CD4-positive, alpha-beta T cell (primary cell): ENCODE results near the gene PFDN1. TPM values are rescaled to one million over a fixed set of nuclear protein-coding genes. Genes with fewer than 3 reads are reported as not detected.

Experiments used
- ATAC-seq: fragments of 200-7000 bp; cut with Tn5 transposase; one replicate; pipeline ENCODE4 v1.10.0; 2022; ENCODE audit warnings: mild to moderate bottlenecking; ENCODE audit not compliant: poor library complexity
- CTCF ChIA-PET: fragments of 350-600 bp; sonication (Branson Sonifier 250); formaldehyde crosslinking; loops from one replicate; lab custom pipeline; 2021; ENCODE audit warnings: antibody characterized with exemption, inconsistent platforms; lab: Charles Lee
- POLR2A ChIA-PET: fragments of 350-600 bp; sonication (Branson Sonifier 250); formaldehyde crosslinking; loops from one replicate; lab custom pipeline; 2021; ENCODE audit warnings: antibody characterized with exemption, inconsistent platforms; lab: Charles Lee
- DNase-seq, 14 experiments: peaks; one replicate each; pipeline ENCODE4 v3.0.0-alpha.2; 2013 to 2020; ENCODE audit warnings: mixed read lengths in 2 of 14
- H3K27ac ChIP-seq, 2 donors: one replicate each; pipeline versions ENCODE4 v1.5.1 to v1.7.0; 2013; ENCODE audit warnings: low read length in 2 of 2, low read depth in 1 of 2, mild to moderate bottlenecking in 1 of 2
- H3K27me3 ChIP-seq, 2 experiments: 1 replicate in 1 of 2; 2 replicates in 1 of 2; pipeline versions ENCODE4 v1.6.1 to v1.7.0; 2013; ENCODE audit warnings: low read length in 2 of 2, control low read depth in 1 of 2, mild to moderate bottlenecking in 1 of 2, moderate library complexity in 1 of 2; ENCODE audit not compliant: insufficient read depth in 2 of 2, control insufficient read depth in 1 of 2
- H3K36me3 ChIP-seq: one replicate; pipeline ENCODE4 v1.6.1; 2013; ENCODE audit warnings: low read length, control low read depth; ENCODE audit not compliant: insufficient read depth
- H3K4me1 ChIP-seq: one replicate; pipeline ENCODE4 v1.6.1; 2013; ENCODE audit warnings: low read length, control low read depth; ENCODE audit not compliant: insufficient read depth
- H3K4me3 ChIP-seq: one replicate; pipeline ENCODE4 v1.5.1; 2013; ENCODE audit warnings: mild to moderate bottlenecking, low read length, moderate library complexity
- H3K9me3 ChIP-seq, 2 experiments: 1 replicate in 1 of 2; 2 replicates in 1 of 2; pipeline versions ENCODE4 v1.6.1 to v1.7.0; 2013; ENCODE audit warnings: low read length in 2 of 2, mild to moderate bottlenecking in 2 of 2, control low read depth in 1 of 2, moderate library complexity in 1 of 2; ENCODE audit not compliant: control insufficient read depth in 1 of 2, insufficient read depth in 1 of 2
- H3K27ac Mint-ChIP-seq: one replicate; pipeline ENCODE4 v1.8.0; 2020; ENCODE audit warnings: mixed read lengths
- H3K27me3 Mint-ChIP-seq: one replicate; pipeline ENCODE4 v1.8.0; 2021; ENCODE audit warnings: mixed read lengths
- H3K36me3 Mint-ChIP-seq: one replicate; pipeline ENCODE4 v1.8.0; 2021; ENCODE audit warnings: low read depth, mixed read lengths
- H3K4me1 Mint-ChIP-seq: one replicate; pipeline ENCODE4 v1.8.0; 2021; ENCODE audit warnings: low read depth, mixed read lengths
- H3K4me3 Mint-ChIP-seq: one replicate; pipeline ENCODE4 v1.8.0; 2020; ENCODE audit warnings: mild to moderate bottlenecking, mixed read lengths
- H3K9me3 Mint-ChIP-seq: one replicate; pipeline ENCODE4 v1.8.0; 2020; ENCODE audit warnings: mixed read lengths
- intact Hi-C, 2 experiments: fragments of 100-400 bp; cut with DNase I in 1 of 2; cut with micrococcal nuclease in 1 of 2; formaldehyde crosslinking; loops; one replicate each; pipeline versions ENCODE4 v1.15.1 to v1.9.0; 2023 to 2025; cut with DNase I, micrococcal nuclease
- total RNA-seq, 174 experiments: library from RNA in 2 of 174; stranded (reverse) in 2 of 174; gene quantifications; one replicate each; pipeline ENCODE4 v1.2.3 and lab custom pipeline; 2021 to 2026
- TF ChIP-seq, protein P1 (sequence below): fragments of 200-600 bp; IDR thresholded peaks from one replicate; pipeline ENCODE4 v1.8.0; 2022; ENCODE audit warnings: antibody characterized with exemption, mild to moderate bottlenecking

Gene PFDN1
- total RNA-seq, 2 experiments from 2014 or later: 21.3 to 22.0 TPM

DNA sequence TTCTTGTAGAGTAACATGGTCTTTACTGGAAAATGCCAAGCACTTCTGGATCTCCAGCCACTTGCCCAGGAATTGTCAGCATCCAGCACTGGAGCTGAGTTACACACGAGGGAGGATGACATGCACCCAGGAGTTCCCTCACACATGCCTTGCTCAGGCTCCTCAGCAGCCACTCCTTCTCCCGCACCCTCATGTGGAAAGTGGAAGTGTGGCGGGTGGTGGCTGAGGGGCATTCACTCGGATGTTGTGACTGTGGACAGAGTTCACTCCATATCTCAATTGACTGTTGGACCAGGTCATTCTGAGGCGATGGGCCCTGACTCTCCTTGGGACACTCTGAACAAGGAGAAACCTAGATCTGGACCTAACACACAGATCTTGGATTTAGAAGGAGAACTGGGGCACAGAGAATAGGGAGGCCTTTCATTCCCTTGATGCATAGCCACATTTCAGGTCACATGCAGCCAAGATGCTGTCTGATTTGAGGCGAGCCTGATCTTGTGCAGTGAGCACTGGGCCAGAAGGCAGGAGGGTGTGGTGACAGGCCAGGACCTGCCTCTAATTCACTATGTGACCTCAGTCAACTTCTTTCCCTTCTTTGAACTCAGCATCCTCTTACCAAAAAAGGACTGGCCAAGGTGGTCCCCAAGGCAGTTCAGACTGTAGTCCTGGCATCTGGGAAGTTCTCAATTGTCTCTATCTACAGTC, 65.9 kb downstream of the PFDN1 start:
- intact Hi-C loops: no loop called here
- H3K4me3 Mint-ChIP-seq: no peak overlapping the region

DNA sequence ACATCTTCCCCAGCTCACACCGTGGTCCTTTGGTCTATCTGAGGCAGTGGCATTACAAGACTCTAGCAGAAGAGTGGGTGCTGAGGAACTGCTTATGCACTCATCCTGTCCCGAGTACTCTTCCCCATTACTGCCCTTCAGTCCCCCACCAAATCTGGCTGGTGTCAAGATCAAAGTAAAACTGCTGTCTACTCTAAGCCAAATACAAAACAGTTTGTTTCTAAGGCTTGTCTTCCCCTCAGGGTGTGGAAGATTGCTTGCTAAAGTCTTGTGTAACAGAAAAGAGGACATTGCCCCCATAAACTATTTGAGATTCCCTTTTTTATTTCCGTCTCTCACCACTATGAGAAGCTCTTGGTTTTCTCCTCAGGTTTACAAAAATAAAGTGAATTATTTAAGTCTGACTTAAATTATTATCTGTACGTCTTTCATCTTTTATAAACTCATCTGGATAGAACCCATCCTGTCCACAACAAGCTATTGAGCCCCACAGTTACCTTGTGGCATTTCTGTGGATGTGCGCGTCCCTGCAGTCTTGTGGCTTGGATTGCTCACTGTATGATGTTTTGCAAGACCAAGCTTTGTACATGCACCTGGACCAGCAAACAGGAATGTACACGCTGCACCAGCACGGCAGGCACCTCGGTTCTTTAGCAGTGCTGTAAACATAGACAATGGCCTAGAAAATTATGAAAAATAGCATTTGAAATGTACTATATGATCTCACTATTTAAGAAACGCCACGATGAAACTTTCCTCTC, 66.9 kb downstream of the PFDN1 start:
- no peaks in the 10 kb centered on the region for H3K36me3 ChIP-seq
- Mint-ChIP-seq H3K9me3 (no peaks in the 10 kb centered on the region), H3K27me3 (no peaks in the 10 kb centered on the region), H3K27ac (no peak overlapping the region), H3K4me1 (no peaks in the 10 kb centered on the region), H3K4me3 (no peak overlapping the region), H3K36me3 (no peaks in the 10 kb centered on the region)
- H3K27me3 ChIP-seq: no peaks in the 10 kb centered on the region
- DNase-seq (no peak), ATAC-seq (no peak)
- ChIA-PET POLR2A (interaction anchor here (0.5 kb wide), 1 partner anchor 116 kb away, joined by 3 read pairs; no protein-coding TSS in a partner anchor), CTCF (interaction anchor here (0.6 kb wide), 1 partner anchor 11 kb away, joined by 3 read pairs; no protein-coding TSS in a partner anchor)
- H3K9me3 ChIP-seq: no peaks in the 10 kb centered on the region
- H3K4me3 ChIP-seq: no peak overlapping the region
- no peaks in the 10 kb centered on the region for H3K4me1 ChIP-seq
- intact Hi-C loops: no loop called here
- TF ChIP-seq, protein P1, sequence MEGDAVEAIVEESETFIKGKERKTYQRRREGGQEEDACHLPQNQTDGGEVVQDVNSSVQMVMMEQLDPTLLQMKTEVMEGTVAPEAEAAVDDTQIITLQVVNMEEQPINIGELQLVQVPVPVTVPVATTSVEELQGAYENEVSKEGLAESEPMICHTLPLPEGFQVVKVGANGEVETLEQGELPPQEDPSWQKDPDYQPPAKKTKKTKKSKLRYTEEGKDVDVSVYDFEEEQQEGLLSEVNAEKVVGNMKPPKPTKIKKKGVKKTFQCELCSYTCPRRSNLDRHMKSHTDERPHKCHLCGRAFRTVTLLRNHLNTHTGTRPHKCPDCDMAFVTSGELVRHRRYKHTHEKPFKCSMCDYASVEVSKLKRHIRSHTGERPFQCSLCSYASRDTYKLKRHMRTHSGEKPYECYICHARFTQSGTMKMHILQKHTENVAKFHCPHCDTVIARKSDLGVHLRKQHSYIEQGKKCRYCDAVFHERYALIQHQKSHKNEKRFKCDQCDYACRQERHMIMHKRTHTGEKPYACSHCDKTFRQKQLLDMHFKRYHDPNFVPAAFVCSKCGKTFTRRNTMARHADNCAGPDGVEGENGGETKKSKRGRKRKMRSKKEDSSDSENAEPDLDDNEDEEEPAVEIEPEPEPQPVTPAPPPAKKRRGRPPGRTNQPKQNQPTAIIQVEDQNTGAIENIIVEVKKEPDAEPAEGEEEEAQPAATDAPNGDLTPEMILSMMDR: no peak
- H3K27ac ChIP-seq: no peak overlapping the region

More for the DNA sequence above, 65.9 kb downstream of the PFDN1 start:
- ATAC-seq (no peak), DNase-seq (no peak)
- POLR2A ChIA-PET: interaction anchor here (0.5 kb wide), 1 partner anchor 115 kb away, joined by 3 read pairs; no protein-coding TSS in a partner anchor
- Histone ChIP-seq H3K27ac (no peak overlapping the region), H3K4me3 (no peak overlapping the region), H3K36me3 (no peaks in the 10 kb centered on the region), H3K27me3 (no peaks in the 10 kb centered on the region), H3K9me3 (no peaks in the 10 kb centered on the region), H3K4me1 (no peaks in the 10 kb centered on the region)
- Mint-ChIP-seq H3K27me3 (no peaks in the 10 kb centered on the region), H3K36me3 (no peaks in the 10 kb centered on the region), H3K9me3 (no peaks in the 10 kb centered on the region), H3K4me1 (no peaks in the 10 kb centered on the region), H3K27ac (no peak overlapping the region)
- TF ChIP-seq, protein P1: no peak
- CTCF ChIA-PET: no interaction called here

DNA sequence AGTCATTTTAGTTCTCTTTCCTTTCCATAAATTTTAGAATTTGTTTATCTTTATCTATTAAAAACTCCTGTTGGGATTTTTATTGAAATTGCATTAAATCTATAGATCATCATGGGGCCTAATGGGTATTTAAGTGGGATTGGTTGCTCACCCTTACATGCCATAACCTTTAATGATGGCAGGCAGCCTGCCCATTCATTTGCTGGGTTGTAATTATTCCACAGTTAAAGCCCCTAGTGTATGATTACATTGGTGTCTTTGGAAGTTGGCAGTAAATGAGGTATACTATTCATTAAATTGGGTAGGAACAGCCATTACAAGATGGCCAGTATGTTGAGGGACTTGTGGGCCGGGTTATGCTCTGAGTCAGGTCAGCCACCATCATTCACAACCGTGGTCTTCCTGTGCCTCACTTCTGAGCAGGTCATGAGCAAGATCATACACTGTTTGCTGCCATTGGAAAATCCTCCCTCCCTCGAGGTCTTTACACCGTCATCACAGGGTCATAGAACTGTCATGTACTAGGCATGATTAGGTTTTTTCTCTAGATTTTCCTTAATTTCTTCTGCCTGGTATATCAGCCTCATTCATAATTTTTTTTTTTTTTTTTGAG, 68.4 kb downstream of the PFDN1 start:
- H3K27me3 Mint-ChIP-seq: no peaks in the 10 kb centered on the region
- Histone ChIP-seq H3K9me3 (no peaks in the 10 kb centered on the region), H3K36me3 (no peaks in the 10 kb centered on the region), H3K27me3 (no peaks in the 10 kb centered on the region), H3K4me1 (no peaks in the 10 kb centered on the region), H3K4me3 (no peak overlapping the region), H3K27ac (no peak overlapping the region)
- TF ChIP-seq, protein P1: no peak
- CTCF ChIA-PET: interaction anchor here (1.4 kb wide), 1 partner anchor 10 kb away, joined by 3 read pairs; no protein-coding TSS in a partner anchor
- no peak overlapping the region for H3K4me3 Mint-ChIP-seq
- H3K4me1 Mint-ChIP-seq: no peaks in the 10 kb centered on the region
- H3K36me3 Mint-ChIP-seq: no peaks in the 10 kb centered on the region
- ATAC-seq: no peak
- POLR2A ChIA-PET: interaction anchor here (0.6 kb wide), 1 partner anchor 22 kb away, joined by 3 read pairs; no protein-coding TSS in a partner anchor
- intact Hi-C loops: no loop called here
- no peak overlapping the region for H3K27ac Mint-ChIP-seq
- no peak for DNase-seq
- H3K9me3 Mint-ChIP-seq: no peaks in the 10 kb centered on the region
